Neutrophil (primary cell): Measurements from ENCODE around the gene IFNG.

Experiments used
- H3K27ac ChIP-seq: fragments of 200-600 bp; sonication (generic); 2 replicates; pipeline ENCODE4 v1.5.1; 2016; ENCODE audit warnings: mild to moderate bottlenecking, moderate library complexity
- H3K27me3 ChIP-seq: fragments of 200-600 bp; sonication (generic); 2 replicates; pipeline ENCODE4 v1.6.0; 2016; ENCODE audit warnings: mild to moderate bottlenecking
- H3K36me3 ChIP-seq: fragments of 200-600 bp; sonication (generic); 2 replicates; pipeline ENCODE4 v1.5.1; 2017
- H3K4me1 ChIP-seq, 2 experiments: fragments of 200-600 bp in 1 of 2; sonication (generic) in 1 of 2; 1 replicate in 1 of 2; 2 replicates in 1 of 2; pipeline versions ENCODE4 v1.5.1 to v1.6.1; 2013 to 2016; ENCODE audit warnings: low read depth in 1 of 2, low read length in 1 of 2, mild to moderate bottlenecking in 1 of 2, moderate library complexity in 1 of 2; ENCODE audit not compliant: control insufficient read depth in 1 of 2, insufficient read depth in 1 of 2
- H3K4me3 ChIP-seq, 2 experiments: fragments of 200-600 bp in 1 of 2; sonication (generic) in 1 of 2; 1 replicate in 1 of 2; 2 replicates in 1 of 2; pipeline ENCODE4 v1.5.1; 2013 to 2016; ENCODE audit warnings: low read depth in 1 of 2, low read length in 1 of 2, mild to moderate bottlenecking in 1 of 2, moderate library complexity in 1 of 2
- H3K9me3 ChIP-seq: fragments of 200-600 bp; sonication (generic); 2 replicates; pipeline ENCODE4 v1.5.1; 2016
- CTCF ChIP-seq: fragments of 200-600 bp; sonication (generic); IDR thresholded peaks from 2 replicates; pipeline ENCODE4 v1.5.1; 2016; ENCODE audit warnings: antibody characterized with exemption

The IFNG gene

GRCh38 chr12:68121143-68121542 lies 38.4 kb downstream of the IFNG start:
- TF ChIP-seq CTCF, result no peak
- H3K27ac ChIP-seq, result no peak overlapping the region
- H3K9me3 ChIP-seq, result no peaks in the 10 kb centered on the region
- no peaks in the 10 kb centered on the region for H3K36me3 ChIP-seq
- no peaks in the 10 kb centered on the region for H3K4me1 ChIP-seq
- H3K27me3 ChIP-seq, result no peaks in the 10 kb centered on the region
- H3K4me3 ChIP-seq, result no peak overlapping the region

GRCh38 chr12:68119724-68120211 lies 39.8 kb downstream of the IFNG start:
- H3K4me1 ChIP-seq, result no peaks in the 10 kb centered on the region
- H3K27ac ChIP-seq, result no peak overlapping the region
- TF ChIP-seq CTCF, result no peak
- no peaks in the 10 kb centered on the region for H3K9me3 ChIP-seq
- no peak overlapping the region for H3K4me3 ChIP-seq
- H3K36me3 ChIP-seq, result no peaks in the 10 kb centered on the region
- H3K27me3 ChIP-seq, result no peaks in the 10 kb centered on the region

GRCh38 chr12:68119250-68119649 lies 40.3 kb downstream of the IFNG start:
- Histone ChIP-seq H3K27me3 (no peaks in the 10 kb centered on the region), H3K4me1 (no peaks in the 10 kb centered on the region), H3K9me3 (no peaks in the 10 kb centered on the region), H3K4me3 (no peak overlapping the region), H3K36me3 (no peaks in the 10 kb centered on the region), H3K27ac (no peak overlapping the region)
- no peak for TF ChIP-seq CTCF

GRCh38 chr12:68118096-68118755 lies 41.3 kb downstream of the IFNG start:
- Histone ChIP-seq H3K4me1 (no peaks in the 10 kb centered on the region), H3K4me3 (no peak overlapping the region), H3K36me3 (no peaks in the 10 kb centered on the region), H3K27ac (no peak overlapping the region), H3K9me3 (no peaks in the 10 kb centered on the region), H3K27me3 (no peaks in the 10 kb centered on the region)
- TF ChIP-seq CTCF, result no peak

- Histone ChIP-seq H3K4me1 (no peaks in the 10 kb centered on the region), H3K27ac (no peak overlapping the region), H3K36me3 (no peaks in the 10 kb centered on the region), H3K9me3 (no peaks in the 10 kb centered on the region), H3K4me3 (no peak overlapping the region), H3K27me3 (no peaks in the 10 kb centered on the region)
- TF ChIP-seq CTCF, result no peak
These were observed 41.9 kb downstream of the IFNG start for GRCh38 chr12:68117661-68118060.
